Sigmoid colon (tissue), 7 donors: ENCODE results near the gene ROBO4. TPM values are rescaled to one million over a fixed set of nuclear protein-coding genes. Genes with fewer than 3 reads are reported as not detected.

ENCODE experiments used
- polyA plus RNA-seq, 3 donors: library from polyadenylated mRNA; stranded (reverse); fragments of 200-250 nt; gene quantifications; one replicate each; pipeline ENCODE4 v1.2.3, GENCODE V29; 2013
- total RNA-seq, 4 donors: library from RNA; depleted of rRNA; stranded (reverse); fragments of >200 nt; gene quantifications; one replicate each; pipeline ENCODE4 v1.1.0, GENCODE V29; 2016
- donor health status: healthy with polysubstance abuse.
- donor health status: Bipolar disorder and iron deficiency.
- donor health status: healthy.

Gene ROBO4
- total and polyA plus RNA-seq, 7 donors, result 0.46 to 13.8 (median 8.1) TPM

Other genes starting within 250 kb of the ROBO4 start
- 1 to 10 TPM; 2.5 to 7.2 (median 4.3) TPM for gene SIAE, start 224.1 kb downstream of the ROBO4 start, total RNA-seq
- 10 to 100 TPM; 13.2 to 62.2 (median 24.7) TPM for gene SIAE, start 224.1 kb downstream of the ROBO4 start, polyA plus RNA-seq
- 1 to 10 TPM; 2.3 to 7.1 (median 5.2) TPM for gene SPA17, start 224.0 kb downstream of the ROBO4 start, total RNA-seq
- 10 to 100 TPM; 12.6 to 23.8 (median 15.6) TPM for gene SPA17, start 224.0 kb downstream of the ROBO4 start, polyA plus RNA-seq
- gene NRGN, start 157.9 kb downstream of the ROBO4 start, total RNA-seq, result 1 to 10 TPM in 2 of 4 donors, under 1 TPM in 1, not detected in 1; 0.95 to 1.3 (median 1.1) TPM
- 1 to 10 TPM in 2 of 3 donors, not detected in 1; 1.8 to 7.4 TPM for gene NRGN, start 157.9 kb downstream of the ROBO4 start, polyA plus RNA-seq
- gene VSIG2, start 145.6 kb downstream of the ROBO4 start, total RNA-seq, result 1 to 10 TPM in 1 of 4 donors, under 1 TPM in 2, not detected in 1; 0.36 to 3.0 (median 0.49) TPM
- 10 to 100 TPM; 54.6 to 79.3 (median 66.9) TPM for gene VSIG2, start 145.6 kb downstream of the ROBO4 start, polyA plus RNA-seq
- 1 to 10 TPM; 4.6 to 9.7 (median 7.6) TPM for gene ESAM, start 135.6 kb downstream of the ROBO4 start, total RNA-seq
- 10 to 100 TPM in 1 of 3 donors, 1 to 10 TPM in 2; 2.3 to 14.9 (median 3.6) TPM for gene ESAM, start 135.6 kb downstream of the ROBO4 start, polyA plus RNA-seq
- 10 to 100 TPM in 3 of 4 donors, 1 to 10 TPM in 1; 8.6 to 23.8 (median 16.0) TPM for gene MSANTD2, start 97.5 kb downstream of the ROBO4 start, total RNA-seq
- gene MSANTD2, start 97.5 kb downstream of the ROBO4 start, polyA plus RNA-seq, result 1 to 10 TPM; 1.6 to 5.2 (median 1.8) TPM
- gene ROBO3, start 32.4 kb downstream of the ROBO4 start, total RNA-seq, result 10 to 100 TPM in 2 of 4 donors, 1 to 10 TPM in 2; 9.1 to 37.7 (median 10.1) TPM
- gene ROBO3, start 32.4 kb downstream of the ROBO4 start, polyA plus RNA-seq, result 1 to 10 TPM; 1.6 to 7.8 (median 2.4) TPM
- not detected for gene HEPN1, start 21.4 kb upstream of the ROBO4 start, total RNA-seq
- under 1 TPM in 1 of 3 donors, not detected in 2; 0.04 TPM for gene HEPN1, start 21.4 kb upstream of the ROBO4 start, polyA plus RNA-seq
- gene HEPACAM, start 38.2 kb upstream of the ROBO4 start, total RNA-seq, result 1 to 10 TPM in 2 of 4 donors, under 1 TPM in 2; 0.27 to 5.5 (median 1.2) TPM
- under 1 TPM in 1 of 3 donors, not detected in 2; 0.52 TPM for gene HEPACAM, start 38.2 kb upstream of the ROBO4 start, polyA plus RNA-seq
- under 1 TPM; 0.41 to 0.99 (median 0.77) TPM for gene CCDC15, start 56.3 kb upstream of the ROBO4 start, total RNA-seq
- gene CCDC15, start 56.3 kb upstream of the ROBO4 start, polyA plus RNA-seq, result under 1 TPM; 0.46 to 0.66 (median 0.60) TPM
- gene SLC37A2, start 165.4 kb upstream of the ROBO4 start, total RNA-seq, result 10 to 100 TPM in 1 of 4 donors, 1 to 10 TPM in 3; 3.4 to 10.3 (median 6.6) TPM
- gene SLC37A2, start 165.4 kb upstream of the ROBO4 start, polyA plus RNA-seq, result 10 to 100 TPM in 1 of 3 donors, 1 to 10 TPM in 2; 1.2 to 14.1 (median 3.5) TPM
- 10 to 100 TPM; 14.0 to 34.6 (median 26.0) TPM for gene TMEM218, start 213.8 kb upstream of the ROBO4 start, total RNA-seq
- 10 to 100 TPM; 12.0 to 23.3 (median 15.6) TPM for gene TMEM218, start 213.8 kb upstream of the ROBO4 start, polyA plus RNA-seq